Fibroblast of skin of left biceps (primary cell): ENCODE results near the gene VPS54.
"Not testable (repeated sequence)": the region's sequence is repeated elsewhere in the genome, so short reads cannot be mapped to it uniquely, and the experiment has no call there.

ENCODE experiments used
- DNase-seq, 2 experiments: peaks; one replicate each; pipeline ENCODE4 v3.0.0-alpha.2; 2013; ENCODE audit warnings: low read depth in 2 of 2

VPS54 gene

GRCh38 chr2:63872571-63873328 lies 146.5 kb downstream of the VPS54 start:
- DNase-seq, result no peak

- DNase-seq, result no peak
Measured at GRCh38 chr2:63871864-63872263, 147.4 kb downstream of the VPS54 start.

- DNase-seq, result no peak
Measured at GRCh38 chr2:63870679-63871078, 148.5 kb downstream of the VPS54 start.

GRCh38 chr2:63866009-63866709 lies 153.1 kb downstream of the VPS54 start:
- no peak for DNase-seq

- DNase-seq, result no peak
Measured at GRCh38 chr2:63865159-63865799, 153.9 kb downstream of the VPS54 start.

GRCh38 chr2:63863707-63864106 lies 155.5 kb downstream of the VPS54 start:
- no peak for DNase-seq

- DNase-seq, result no peak
Measured at GRCh38 chr2:63862806-63863205, 156.4 kb downstream of the VPS54 start.

GRCh38 chr2:63861220-63861822 lies 157.9 kb downstream of the VPS54 start:
- DNase-seq, result no peak

GRCh38 chr2:63858291-63858690 lies 160.9 kb downstream of the VPS54 start:
- DNase-seq, result no peak

- no peak for DNase-seq
Measured at GRCh38 chr2:63856303-63856603, 163.0 kb downstream of the VPS54 start.

GRCh38 chr2:63855418-63856302 lies 163.6 kb downstream of the VPS54 start:
- no peak for DNase-seq

- no peak for DNase-seq
Measured at GRCh38 chr2:63853527-63854310, 165.5 kb downstream of the VPS54 start.

GRCh38 chr2:63851691-63852311 lies 167.4 kb downstream of the VPS54 start:
- no peak for DNase-seq

GRCh38 chr2:63850649-63851048 lies 168.6 kb downstream of the VPS54 start:
- DNase-seq, result no peak

- no peak for DNase-seq
Measured at GRCh38 chr2:63850204-63850571, 169.0 kb downstream of the VPS54 start.

GRCh38 chr2:63849381-63850203 lies 169.6 kb downstream of the VPS54 start:
- DNase-seq, result no peak

- DNase-seq, result not testable (repeated sequence)
Measured at GRCh38 chr2:63847571-63847970, 171.7 kb downstream of the VPS54 start.

- no peak for DNase-seq
Measured at GRCh38 chr2:63846487-63846886, 172.7 kb downstream of the VPS54 start.

GRCh38 chr2:63845866-63846265 lies 173.4 kb downstream of the VPS54 start:
- DNase-seq, result no peak

GRCh38 chr2:63844616-63845015 lies 174.6 kb downstream of the VPS54 start:
- DNase-seq, result no peak
